HG03139 (cell line): Measurements from ENCODE around the gene RIIAD1.
"Not testable (repeated sequence)": the region's sequence is repeated elsewhere in the genome, so short reads cannot be mapped to it uniquely, and the experiment has no call there.

Source experiments
- ATAC-seq: cut with Tn5 transposase; IDR thresholded peaks from one replicate; pipeline ENCODE4 v1.9.1; 2021; ENCODE audit not compliant: unreplicated experiment

Gene RIIAD1

GRCh38 chr1:151720974-151721787, at the start of gene RIIAD1:
Gene RIIAD1 (plus strand): TSS chr1:151721522. CDS start chr1:151721537, 15 bp downstream.
- no peak for ATAC-seq

GRCh38 chr1:151673407-151673806, 47.9 kb upstream of the RIIAD1 start:
- no peak for ATAC-seq

GRCh38 chr1:151680391-151680790, 40.9 kb upstream of the RIIAD1 start:
- ATAC-seq: no peak

GRCh38 chr1:151680826-151681225, 40.5 kb upstream of the RIIAD1 start:
- no peak for ATAC-seq

- ATAC-seq: no peak
These were observed 39.4 kb upstream of the RIIAD1 start for GRCh38 chr1:151681923-151682322.

- not testable (repeated sequence) for ATAC-seq
These were observed 38.4 kb upstream of the RIIAD1 start for GRCh38 chr1:151682901-151683300.

GRCh38 chr1:151684128-151684527, 37.2 kb upstream of the RIIAD1 start:
- no peak for ATAC-seq

GRCh38 chr1:151686561-151686960, 34.8 kb upstream of the RIIAD1 start:
- no peak for ATAC-seq

GRCh38 chr1:151689494-151689893, 31.8 kb upstream of the RIIAD1 start:
- no peak for ATAC-seq

GRCh38 chr1:151692226-151692625, 29.1 kb upstream of the RIIAD1 start:
- ATAC-seq: no peak

GRCh38 chr1:151693057-151693651, 28.2 kb upstream of the RIIAD1 start:
- ATAC-seq: no peak

GRCh38 chr1:151701515-151701914, 19.8 kb upstream of the RIIAD1 start:
- ATAC-seq: no peak

- ATAC-seq: no peak
These were observed 18.4 kb upstream of the RIIAD1 start for GRCh38 chr1:151702936-151703335.

- ATAC-seq: no peak
These were observed 17.5 kb upstream of the RIIAD1 start for GRCh38 chr1:151703813-151704212.

- ATAC-seq: no peak
These were observed 17.1 kb upstream of the RIIAD1 start for GRCh38 chr1:151704246-151704645.

GRCh38 chr1:151705146-151705545, 16.2 kb upstream of the RIIAD1 start:
- no peak for ATAC-seq

- no peak for ATAC-seq
These were observed 15.4 kb upstream of the RIIAD1 start for GRCh38 chr1:151705753-151706463.

GRCh38 chr1:151706464-151707415, 14.6 kb upstream of the RIIAD1 start:
- no peak for ATAC-seq

GRCh38 chr1:151707541-151708065, 13.7 kb upstream of the RIIAD1 start:
- ATAC-seq: no peak

GRCh38 chr1:151708891-151709290, 12.4 kb upstream of the RIIAD1 start:
- no peak for ATAC-seq
